ENCODE results near the gene TFAP2B.

TFAP2B gene

DNA sequence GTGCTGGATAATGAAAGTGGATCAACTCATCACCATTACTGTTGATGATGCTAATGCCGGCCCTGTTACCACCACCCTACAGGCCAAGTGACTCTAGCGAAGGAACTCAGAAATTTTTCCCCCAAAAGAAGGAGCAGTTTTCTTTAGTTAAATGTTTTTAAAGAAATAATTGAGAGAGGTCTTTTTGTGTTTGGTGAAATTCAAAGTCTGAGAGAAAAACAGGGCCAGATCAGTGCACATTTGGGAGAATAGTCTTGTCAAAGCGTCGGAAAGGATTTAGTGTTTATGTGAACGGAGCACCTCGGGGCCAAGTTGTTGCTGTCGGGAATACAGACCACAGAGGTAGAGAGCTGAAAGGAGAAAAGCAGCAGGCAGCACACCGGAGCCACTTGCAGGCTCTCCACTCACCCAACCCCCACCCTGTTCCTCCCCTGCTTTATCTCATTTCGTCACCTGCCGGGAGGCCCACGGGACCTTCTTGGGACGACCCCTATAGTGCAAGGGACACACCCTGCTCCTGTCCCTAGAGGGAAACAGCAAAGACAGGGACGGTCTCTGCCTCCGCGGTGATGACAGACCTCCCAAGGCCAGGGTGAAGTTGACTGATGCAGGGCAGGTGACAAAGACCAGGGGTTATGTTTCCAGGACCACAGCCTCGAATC, 6.8 kb downstream of the TFAP2B start:
- DNase-seq, result no peak

DNA sequence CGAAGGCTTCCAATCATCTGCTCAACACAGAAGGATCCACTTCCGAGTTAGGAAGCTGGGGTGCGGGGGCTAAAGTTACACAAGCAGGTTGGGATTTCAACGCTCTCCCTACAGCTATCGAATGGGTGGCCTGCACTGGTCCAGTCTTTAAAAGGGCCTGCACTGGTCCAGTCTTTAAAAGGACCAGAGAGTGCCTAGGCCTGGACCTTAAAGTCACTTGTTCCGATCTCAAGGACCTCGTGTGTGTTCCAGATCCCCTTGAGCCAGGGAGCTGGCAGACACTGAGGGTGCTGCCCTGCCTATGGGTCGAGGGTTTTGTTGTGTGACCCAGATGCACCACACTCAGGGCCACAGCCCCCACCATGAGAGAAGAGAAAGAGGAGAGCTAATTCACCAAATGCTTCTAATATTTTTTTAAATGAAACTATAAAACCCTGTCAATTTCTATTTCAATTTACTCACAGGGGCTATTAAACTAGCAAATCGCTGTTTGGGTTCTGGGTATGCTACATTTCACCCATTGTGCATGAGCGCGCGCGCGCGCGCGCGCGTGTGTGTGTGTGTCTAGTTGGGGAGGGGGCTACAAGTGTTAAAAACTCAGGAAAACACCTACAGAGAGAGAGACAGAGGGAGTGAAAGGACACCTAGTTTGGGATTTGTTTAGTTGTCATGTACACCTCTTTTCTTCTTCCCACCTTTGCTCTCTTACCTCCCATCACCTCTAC, 7.5 kb downstream of the TFAP2B start:
- DNase-seq, result no peak

DNA sequence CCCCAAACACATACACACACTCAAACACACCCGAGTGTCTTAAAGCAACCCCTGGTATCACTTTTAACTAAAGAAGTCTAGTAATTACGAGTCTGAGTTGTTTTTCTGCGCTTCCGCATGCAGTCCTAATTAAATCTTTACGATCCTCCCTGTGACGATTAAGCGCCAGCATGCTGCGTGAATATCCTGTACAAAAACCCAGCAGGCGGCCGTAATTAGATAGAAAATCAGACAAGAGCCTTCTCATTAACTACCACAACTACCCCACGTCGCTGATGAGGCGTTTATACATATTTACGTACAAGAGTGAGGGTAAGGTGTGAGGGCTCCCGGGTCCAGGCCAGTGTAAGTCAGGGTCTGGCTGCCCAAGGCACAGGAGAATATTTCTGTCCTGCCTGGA, 8.1 kb downstream of the TFAP2B start:
- no peak for DNase-seq

DNA sequence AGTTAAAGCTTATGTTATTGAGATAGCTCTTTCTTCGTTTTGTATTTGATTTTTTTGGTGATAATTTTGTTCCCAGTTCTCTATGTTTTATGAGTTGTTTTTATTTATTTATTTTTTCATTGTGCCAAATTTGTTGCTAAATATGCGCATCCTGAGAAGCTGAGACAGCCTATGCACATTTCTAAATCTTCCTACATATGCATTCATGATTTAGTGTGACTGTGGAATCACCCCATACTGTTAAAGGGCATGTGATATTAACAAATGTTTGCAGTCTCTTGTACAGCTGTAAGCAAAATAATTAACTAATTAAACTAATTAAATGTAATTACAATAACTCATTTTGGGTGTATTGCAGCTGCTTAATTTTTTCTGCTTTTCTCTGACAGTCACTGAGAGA, 10.4 kb downstream of the TFAP2B start:
- DNase-seq, result no peak

DNA sequence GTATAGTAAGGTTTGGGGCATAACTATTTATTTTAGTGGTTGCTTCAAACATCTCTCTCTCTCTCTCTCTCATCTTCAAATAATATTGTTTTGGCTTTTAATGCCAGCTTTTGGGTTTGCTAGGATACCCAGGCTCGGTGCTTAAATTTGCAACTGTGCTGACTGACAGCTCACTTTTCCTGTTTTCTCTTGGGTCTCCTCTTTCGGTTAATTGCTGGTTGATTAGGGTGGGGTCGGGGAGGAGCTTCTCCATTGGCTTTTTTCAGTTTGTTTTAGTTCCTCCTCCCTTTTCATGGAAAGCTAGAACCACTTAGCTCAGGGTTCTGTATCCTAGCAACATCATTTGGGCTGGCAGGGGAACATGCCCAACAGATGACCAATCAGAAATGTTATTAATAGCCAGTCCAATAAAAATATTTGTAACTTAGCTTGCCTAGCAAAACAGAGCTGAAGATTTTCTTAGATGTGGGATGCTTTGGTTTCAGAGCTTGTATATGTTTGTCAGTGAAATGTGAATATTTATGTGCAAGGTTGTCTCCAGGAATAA, 11.3 kb downstream of the TFAP2B start:
- no peak for DNase-seq

DNA sequence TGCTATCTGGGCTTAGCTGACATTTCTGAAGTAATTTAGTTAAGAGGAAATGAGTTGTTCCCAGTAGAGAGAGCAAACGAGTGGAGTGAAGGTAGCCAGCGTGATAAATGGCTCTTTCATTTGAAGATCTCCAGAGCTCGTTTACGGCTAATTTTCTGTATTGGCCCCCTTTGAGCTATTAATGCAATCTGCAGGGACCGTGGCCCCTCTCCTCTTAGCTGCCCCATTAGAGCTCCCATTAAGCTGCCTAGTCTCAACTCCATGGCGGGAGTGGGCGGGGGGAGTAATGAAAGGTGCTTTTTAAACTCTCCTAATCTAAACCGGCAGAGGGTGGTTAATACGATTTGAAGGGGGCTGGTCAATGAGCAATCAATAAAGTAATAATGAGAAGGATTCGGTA, 12.5 kb downstream of the TFAP2B start:
- DNase-seq, result no peak

DNA sequence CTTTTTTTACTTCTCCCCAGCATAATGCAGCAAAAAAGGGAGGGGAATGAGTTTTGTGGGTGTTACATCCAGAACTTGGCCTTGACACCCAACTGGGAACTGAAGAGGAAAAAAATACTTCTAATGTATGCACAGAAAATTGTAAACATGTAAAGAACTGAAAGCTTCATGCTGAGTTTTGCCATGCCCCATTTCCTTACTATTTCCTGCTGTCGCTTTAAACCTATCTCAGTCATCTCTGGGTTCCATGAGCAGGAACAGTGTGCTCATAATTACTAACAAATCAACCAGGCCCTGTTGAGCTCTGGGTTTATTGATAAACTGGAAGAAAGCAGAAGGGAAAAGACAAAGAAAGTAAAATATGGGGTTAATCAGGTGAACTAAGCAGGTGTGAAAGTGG, 14.2 kb downstream of the TFAP2B start:
- no peak for DNase-seq

DNA sequence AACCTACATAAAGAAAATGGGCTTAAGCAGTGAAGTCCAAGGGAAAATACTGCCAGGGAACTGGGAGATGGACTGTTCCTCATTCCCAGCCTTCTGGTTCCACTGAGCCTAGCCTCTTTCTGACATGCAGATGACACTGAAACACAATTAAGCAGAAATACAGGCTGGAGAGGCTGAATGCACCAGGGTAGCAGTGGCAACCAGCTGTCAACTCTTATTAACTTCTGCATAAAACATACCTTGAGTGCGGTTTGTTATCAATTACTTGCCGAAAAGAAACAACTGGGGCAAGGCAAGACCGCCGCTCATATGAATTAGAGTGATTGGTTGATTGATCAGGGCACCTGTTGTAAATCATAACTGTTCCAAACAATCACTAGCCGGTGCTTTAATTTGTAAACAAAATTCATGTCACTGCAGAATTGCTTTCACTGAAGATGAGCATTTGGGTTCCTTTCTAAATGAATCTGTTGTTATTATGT, 16.3 kb downstream of the TFAP2B start:
- DNase-seq, result no peak

DNA sequence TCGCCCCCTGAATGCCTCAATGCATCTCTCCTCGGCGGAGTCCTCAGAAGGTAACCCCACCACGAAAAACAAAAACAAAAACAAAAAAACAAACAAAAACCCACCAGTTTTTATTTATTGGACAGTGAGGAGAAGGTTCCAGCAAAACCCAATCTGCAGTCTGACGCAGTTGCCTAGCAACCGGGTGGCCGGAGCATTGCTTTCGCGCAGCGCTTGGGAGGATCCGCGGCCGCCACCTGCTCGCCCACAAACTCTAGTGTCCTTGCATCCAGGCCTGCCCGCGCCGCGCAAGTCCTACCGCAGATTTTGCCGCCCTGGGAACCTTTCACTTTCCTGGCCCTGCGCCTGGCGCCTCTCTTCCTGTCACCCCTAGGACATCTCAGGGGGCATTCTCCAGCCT, 17.6 kb downstream of the TFAP2B start:
- DNase-seq, result no peak

DNA sequence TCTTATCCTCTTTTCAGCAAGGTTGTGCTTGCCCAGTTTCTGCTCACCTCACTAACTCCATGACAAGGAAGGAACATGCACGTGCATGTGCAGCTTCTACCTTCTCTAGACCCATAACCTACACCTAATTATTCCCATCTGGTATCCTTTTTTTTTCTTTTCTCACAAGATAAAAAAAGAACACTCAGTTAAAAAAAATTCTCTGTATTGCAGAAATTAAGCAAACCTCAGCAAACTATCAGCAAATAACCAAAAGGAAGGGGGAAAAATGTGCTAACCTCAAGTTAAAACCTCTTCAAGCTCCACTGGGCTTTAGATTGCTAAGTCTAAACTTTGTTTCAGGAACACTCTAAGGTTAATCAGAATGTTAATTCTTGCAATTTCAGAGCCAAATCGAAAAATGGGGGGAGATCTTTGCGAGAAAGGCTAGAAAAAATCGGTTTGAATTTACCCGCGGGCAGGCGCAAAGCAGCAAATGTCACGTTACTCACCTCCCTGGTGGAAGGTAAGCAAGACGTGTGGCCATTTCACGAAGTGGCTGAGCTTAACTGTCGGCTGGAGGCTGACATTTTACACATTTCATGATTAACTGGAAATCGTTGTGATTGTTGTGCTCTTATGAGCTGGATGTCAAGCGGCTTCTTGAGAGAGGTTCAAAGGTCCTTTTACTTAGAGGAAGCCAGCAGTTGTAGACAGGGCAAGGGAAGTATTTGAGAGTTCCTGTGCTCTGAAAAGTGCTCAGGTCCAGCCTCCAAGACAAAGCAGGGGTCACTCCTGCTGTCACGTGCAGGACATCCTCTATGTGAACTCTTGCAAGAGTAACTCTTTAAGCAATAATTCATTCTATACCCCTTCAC, 19.1 kb downstream of the TFAP2B start:
- DNase-seq, result no peak

DNA sequence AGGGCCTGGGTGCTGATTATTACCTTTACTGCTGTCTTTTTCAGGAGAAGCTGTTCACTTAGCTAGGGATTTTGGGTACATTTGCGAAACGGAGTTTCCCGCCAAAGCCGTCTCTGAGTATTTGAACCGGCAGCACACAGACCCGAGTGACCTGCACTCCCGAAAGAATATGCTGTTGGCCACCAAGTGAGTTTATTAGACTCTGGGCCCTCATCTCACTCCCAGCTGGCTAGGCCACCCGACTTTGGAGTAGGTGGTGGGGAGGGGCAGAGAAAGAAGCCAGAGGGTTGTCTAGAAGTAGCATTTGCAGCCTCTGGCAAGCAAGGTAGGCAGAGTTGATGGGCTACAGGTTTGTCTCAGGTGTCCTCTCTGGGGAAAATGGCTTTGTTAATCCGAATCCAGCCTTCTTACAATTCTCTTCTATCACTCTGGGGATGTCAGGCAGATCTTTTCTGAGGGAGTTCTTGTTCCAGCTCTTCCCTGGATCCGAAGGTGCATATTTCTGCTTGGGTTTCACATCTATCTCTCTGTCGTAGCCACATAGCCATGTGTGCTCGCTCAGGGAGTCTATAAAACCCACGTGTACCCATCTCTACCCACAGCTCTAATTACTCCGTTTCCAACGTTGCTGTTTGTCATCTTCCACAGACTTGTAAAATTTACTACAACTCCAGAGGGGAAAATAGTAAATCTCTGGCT, 21.6 kb downstream of the TFAP2B start:
- no peak for DNase-seq

DNA sequence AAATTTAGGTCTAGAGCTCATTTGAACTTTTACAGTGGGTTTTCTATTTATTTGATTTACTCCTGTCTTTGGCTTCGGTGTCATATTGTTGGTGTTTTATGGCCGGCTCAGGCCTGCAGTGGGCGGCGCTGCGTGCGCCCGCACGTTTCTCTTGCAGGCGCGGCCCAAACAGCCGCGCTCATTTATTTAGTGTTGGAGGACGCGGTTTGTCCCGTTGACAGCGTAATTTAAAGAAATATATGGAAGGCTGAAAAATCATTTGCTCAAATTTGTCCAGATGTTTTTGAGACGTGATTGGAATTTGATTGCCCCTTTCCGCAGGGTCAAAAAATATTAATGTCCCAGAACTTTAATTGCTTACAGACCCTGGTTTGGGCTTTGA, 22.1 kb downstream of the TFAP2B start:
- no peak for DNase-seq

DNA sequence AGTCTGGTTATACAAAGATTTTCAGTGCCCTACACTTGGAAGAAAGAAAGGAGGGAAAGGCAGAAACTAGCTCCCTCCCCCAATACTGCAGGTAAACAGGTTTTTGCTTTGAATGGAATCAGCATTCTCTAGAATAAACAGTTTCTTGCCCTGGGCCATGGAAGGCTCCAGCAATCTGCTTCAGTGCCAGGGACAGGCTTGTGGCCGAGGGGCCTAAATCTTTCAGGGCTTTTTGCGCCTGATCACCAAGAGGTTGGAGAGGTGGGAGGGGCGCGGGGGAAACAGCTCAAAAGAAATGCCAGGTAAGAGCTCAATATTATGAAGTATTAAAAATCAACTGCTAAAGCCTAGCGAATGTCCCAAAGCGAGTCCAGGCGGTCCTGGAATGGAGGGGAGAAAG, 23.8 kb downstream of the TFAP2B start:
- DNase-seq, result no peak

DNA sequence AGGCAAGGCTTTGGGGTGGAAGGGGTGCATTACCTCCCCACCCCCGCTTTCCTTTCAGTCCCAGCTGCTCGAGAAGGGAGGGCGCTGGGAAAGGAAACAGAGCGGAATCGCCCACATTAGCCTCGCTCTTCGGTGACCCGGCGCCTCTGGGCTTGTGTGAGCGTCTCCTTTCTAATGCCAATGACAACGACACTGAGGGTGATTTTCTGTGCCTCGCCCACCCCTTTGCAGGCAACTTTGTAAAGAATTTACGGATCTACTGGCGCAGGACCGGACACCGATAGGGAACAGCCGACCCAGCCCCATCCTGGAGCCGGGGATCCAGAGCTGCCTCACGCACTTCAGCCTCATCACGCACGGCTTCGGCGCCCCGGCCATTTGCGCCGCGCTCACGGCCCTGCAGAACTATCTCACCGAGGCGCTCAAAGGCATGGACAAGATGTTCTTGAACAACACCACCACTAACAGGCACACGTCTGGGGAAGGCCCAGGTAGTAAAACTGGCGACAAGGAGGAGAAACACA, 24.3 kb downstream of the TFAP2B start:
- no peak for DNase-seq

DNA sequence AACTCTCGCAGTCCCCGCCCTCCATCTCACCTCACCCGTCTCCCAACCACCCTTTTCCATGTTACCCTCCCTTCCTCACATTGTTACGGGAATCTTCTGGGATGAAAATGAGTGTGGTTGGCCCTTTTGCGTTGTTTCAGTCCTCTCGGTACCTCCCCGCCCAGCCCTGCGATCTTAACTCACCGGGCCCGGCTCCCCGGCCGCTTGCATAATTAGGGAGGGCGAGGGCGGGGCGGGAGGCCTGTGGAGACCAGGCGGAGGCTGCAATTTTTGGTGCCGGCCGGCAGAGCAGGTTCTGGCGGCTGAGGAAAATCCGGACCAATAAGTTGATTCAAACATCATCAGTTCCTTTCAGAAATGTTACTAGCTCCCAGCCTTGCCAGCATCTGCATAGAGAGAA, 25.2 kb downstream of the TFAP2B start:
- DNase-seq, result no peak

DNA sequence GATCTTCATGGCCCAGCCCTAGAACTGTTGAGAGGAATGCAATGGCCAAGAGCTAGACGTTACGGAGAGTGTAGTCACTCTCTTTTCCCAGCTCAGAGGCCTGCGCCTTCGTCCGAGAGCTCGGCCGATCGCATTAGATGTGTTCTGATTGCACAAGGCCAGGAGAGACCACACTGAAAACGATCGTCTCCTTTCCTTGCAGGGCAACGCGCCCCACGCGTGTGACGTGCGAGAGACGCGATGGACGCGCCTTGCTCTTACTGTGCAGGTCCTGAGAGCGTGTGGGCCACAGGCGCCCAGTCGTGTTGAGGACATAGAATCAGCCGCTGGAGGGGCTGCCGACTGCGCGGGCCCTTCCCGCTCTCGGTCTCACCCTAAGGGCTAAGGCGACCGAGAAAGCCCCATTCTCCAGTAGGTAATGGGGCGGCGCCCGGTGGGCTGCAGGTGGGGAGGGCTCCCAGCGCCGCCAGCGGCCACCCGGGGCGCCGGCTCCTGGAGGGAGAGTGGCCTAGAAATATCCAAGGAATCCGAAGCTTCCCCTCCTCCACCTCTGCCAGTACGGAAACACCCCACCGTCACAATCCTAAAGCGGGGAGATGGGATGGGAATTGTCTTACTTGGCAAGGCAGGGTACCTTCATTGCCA, 26.9 kb downstream of the TFAP2B start:
- DNase-seq, result no peak

DNA sequence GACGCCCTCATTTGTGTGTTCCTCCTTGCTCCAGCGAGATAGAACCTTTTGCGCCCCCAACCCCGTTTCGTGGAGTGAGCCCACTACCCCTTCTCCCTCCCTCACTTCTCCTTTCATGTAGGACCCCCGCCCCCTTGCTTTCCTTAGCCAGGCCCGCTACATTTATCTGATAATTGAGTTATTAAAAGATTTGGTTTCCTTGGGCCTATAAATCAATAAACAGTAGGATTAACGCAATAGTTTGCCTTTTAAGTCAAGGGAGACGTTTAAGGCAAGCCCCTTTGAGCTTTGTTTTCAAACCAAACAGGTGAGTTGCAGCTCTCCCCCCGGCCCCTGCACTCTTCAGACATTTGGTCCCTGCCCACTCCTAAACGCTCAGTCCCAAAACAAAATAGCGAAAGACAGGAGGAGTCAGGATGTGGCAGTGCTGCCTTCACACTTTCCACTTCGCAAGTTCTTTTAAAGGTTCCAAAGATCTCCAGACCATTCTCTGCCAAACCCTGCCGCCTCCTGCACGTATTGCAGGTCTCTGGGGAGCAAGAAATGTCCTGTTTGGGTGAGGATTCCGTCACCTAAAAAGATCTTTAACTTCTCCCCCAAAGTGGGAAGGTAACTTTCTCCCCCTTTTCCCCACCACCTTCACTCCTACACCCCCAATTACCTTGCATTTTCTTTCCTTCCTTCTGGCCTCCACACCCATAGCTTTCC, 27.6 kb downstream of the TFAP2B start:
- DNase-seq, result no peak

DNA sequence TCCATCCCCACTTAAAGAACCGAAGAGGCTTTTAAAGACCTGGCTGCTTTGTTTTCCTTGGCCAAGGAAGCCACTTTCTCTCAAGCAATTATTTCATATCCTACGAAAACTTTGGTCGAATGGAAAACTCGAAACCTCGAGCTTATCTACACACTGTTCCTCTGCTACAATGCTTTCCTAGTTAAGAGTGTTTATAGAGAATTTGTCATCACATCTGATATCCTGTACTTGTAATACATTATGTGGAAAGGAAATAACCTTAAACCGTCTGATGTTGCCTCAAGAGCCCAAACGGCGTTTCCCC, 28.1 kb downstream of the TFAP2B start:
- no peak for DNase-seq

DNA sequence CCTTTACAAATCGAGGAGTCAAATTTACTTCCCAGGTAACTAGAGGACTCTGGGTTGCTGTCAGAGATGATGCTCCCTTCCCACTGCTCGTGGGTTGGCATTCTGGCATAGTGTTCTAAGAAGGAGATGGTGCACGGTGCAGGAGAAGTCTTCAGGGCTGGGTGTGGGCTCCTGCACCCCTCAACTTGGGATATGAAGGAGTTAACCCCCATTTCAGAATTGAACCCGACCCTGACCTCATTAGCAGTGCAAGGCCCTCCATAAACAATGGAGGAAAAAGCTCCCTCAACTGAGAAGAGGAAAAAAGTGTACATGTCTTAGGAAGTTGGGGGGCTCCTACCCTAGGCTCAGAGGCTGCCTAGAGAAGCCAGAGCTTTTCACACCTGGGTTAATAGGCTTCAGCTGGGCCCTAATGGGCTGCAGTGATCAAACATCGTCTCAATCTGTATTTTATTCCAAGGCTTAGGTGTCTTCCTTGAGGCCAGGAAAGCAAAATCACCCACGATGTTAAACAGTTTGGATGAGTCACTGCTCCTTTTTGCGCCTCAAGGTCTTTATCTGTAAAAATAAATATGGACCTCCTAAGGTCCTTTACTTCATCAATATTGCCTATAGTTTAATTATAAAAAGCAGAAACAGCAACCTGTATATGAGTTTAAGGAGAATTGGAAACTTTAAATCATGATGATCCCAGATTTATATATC, 29.4 kb downstream of the TFAP2B start:
- no peak for DNase-seq

DNA sequence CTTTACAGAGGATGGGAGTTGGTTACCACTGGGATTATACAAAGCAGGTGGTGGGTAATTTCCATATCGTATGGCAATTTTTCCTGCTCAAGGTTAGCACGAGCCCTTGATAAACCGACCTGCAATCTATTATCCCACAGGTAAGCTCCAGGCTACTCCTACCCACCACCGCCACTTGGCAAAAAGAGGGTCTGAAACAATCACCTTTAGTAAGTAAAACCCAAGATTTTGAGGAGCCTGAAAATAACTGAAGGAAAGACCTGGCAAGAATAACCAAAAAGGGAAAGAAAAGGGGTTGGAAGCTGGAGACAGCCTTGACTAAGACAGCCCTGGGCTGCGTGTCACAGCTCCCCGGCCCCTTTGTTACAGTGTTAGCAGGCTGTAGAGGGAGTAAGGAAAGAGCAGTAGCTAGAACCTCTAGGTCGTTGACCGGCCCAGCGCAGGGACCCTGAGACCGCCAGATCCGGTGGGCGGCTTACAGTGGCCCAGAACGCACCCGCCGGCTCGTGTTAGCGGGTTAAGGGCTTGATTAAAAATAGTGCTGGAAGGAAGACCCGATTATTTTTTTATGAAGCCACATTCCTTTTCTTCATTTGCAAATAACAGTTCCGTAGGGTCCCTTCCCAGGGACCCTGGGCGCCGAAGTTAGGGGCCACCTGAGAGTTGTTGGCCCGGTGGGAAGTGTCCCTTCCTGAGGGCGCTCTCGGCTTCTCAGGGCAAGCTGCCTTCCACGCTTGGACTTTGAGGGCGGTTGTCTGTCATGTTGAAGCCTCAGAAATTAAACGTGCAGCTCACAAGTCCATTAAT, 30.5 kb downstream of the TFAP2B start:
- DNase-seq, result no peak
